ENCODE data around the gene MAP1LC3C.

Gene MAP1LC3C

DNA sequence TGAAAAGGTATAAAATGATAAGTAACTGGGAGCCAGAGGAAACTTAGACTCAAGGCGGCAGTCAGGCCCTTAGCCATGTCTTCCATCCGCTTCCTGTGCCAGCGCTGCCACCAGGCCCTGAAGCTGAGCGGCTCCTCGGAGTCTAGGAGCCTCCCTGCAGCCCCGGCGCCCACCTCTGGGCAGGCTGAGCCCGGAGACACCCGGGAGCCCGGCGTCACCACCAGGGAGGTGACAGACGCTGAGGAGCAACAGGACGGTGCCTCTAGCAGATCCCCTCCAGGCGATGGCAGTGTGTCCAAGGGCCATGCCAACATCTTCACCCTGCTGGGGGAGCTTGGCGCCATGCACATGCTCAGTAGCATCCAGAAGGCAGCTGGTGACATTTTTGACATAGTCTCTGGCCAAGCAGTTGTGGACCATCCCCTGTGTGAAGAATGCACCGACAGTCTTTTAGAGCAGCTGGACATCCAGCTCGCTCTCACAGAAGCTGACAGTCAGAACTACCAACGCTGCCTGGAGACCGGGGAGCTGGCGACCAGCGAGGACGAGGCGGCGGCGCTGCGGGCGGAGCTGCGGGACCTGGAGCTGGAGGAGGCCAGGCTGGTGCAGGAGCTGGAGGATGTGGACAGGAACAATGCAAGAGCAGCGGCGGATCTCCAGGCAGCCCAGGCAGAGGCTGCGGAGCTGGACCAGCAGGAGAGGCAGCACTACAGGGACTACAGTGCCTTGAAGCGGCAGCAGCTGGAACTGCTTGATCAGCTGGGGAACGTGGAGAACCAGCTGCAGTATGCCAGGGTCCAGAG, 41.0 kb downstream of the MAP1LC3C start, which contains the start of gene BECN2:
BECN2 (plus strand) TSS at position 76 of the 803 bp plus-strand sequence; CDS start at position 76, 0 bp downstream.
- TF ChIP-seq, protein P1, sequence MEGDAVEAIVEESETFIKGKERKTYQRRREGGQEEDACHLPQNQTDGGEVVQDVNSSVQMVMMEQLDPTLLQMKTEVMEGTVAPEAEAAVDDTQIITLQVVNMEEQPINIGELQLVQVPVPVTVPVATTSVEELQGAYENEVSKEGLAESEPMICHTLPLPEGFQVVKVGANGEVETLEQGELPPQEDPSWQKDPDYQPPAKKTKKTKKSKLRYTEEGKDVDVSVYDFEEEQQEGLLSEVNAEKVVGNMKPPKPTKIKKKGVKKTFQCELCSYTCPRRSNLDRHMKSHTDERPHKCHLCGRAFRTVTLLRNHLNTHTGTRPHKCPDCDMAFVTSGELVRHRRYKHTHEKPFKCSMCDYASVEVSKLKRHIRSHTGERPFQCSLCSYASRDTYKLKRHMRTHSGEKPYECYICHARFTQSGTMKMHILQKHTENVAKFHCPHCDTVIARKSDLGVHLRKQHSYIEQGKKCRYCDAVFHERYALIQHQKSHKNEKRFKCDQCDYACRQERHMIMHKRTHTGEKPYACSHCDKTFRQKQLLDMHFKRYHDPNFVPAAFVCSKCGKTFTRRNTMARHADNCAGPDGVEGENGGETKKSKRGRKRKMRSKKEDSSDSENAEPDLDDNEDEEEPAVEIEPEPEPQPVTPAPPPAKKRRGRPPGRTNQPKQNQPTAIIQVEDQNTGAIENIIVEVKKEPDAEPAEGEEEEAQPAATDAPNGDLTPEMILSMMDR (IDR thresholded peaks at IDR 0.05; ENCODE audit: insufficient read depth, missing control alignments): no peak
- no peak for DNase-seq (ENCODE audit: insufficient read length, low spot score)
- FAIRE-seq: no peak

DNA sequence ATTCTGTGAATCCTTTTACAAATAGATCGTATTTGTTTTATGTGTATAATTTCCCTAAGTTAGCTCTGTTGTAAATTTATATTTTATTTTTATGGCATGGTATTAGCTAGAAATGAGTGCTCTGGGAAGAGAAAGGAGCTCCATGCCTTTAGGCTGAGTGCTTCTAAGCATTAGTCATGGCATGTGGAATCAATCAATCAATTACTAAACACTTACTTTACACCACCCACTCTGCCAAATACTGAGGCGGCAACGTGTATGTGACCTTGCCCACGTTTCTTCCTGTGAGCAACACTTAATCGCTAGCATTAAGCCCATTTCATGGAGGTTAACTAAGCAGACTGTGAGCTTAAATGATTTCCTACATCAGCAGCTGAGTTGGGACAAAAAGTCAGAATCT, 48.5 kb downstream of the MAP1LC3C start:
- DNase-seq (ENCODE audit: insufficient read length, low spot score) (no peak), FAIRE-seq (no peak)
- TF ChIP-seq, protein P1 (IDR thresholded peaks at IDR 0.05; ENCODE audit: insufficient read depth, missing control alignments): no peak

DNA sequence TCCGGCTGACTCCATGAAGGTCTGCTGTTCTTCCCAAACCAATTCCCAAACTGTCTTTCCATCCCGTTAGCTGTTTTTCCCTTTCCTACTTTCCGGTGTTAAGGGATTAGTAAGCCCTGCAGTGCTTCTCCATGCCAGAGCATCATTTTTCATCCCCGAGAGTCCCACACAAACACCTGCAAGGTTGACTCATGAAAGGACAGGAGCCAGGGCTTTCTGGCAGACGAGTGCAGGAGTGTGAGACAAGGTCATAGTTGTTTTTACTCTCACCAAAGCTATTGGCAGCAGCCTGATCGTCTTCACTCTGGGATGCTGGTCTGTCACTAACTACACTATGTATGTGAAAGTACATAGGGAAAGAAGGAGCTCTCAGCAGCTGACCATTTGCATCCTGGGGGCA, 51.5 kb downstream of the MAP1LC3C start:
- TF ChIP-seq, protein P1 (IDR thresholded peaks at IDR 0.05; ENCODE audit: insufficient read depth, missing control alignments): no peak
- FAIRE-seq: no peak

More for the DNA sequence above, 51.5 kb downstream of the MAP1LC3C start:
- no peak for DNase-seq (ENCODE audit: insufficient read length, low spot score)

Data from D721Med (cell line).